WTC11 (cell line): ENCODE measurements around the gene TNS3. TPM values are rescaled to one million over a fixed set of nuclear protein-coding genes. Genes with fewer than 3 reads are reported as not detected.

Experiments used
- ATAC-seq: fragments of 200-7000 bp; cut with Tn5 transposase; 2 replicates; pipeline ENCODE4 v1.10.0; 2021; ENCODE audit warnings: mild to moderate bottlenecking, moderate library complexity
- CTCF ChIA-PET: fragments of 300-600 bp; sonication (Branson Sonifier 250); formaldehyde crosslinking; loops from one replicate; lab custom pipeline; 2021; ENCODE audit warnings: antibody characterized with exemption; lab: Charles Lee
- POLR2A ChIA-PET: fragments of 350-600 bp; sonication (Branson Sonifier 250); formaldehyde crosslinking; loops from one replicate; lab custom pipeline; 2021; ENCODE audit warnings: antibody characterized with exemption; lab: Charles Lee
- DNase-seq: peaks from one replicate; pipeline ENCODE4 v3.0.0; 2021; ENCODE audit warnings: low spot score
- H3K27ac Mint-ChIP-seq: 2 replicates; pipeline ENCODE4 v1.8.0; 2021; ENCODE audit warnings: mixed read lengths
- H3K27me3 Mint-ChIP-seq: 2 replicates; pipeline ENCODE4 v1.8.0; 2021; ENCODE audit warnings: low read depth, mild to moderate bottlenecking, moderate library complexity, mixed read lengths
- H3K36me3 Mint-ChIP-seq: 2 replicates; pipeline ENCODE4 v1.8.0; 2021; ENCODE audit warnings: mixed read lengths
- H3K4me1 Mint-ChIP-seq: 2 replicates; pipeline ENCODE4 v1.8.0; 2022; ENCODE audit warnings: mixed read lengths
- H3K4me3 Mint-ChIP-seq: 2 replicates; pipeline ENCODE4 v1.8.0; 2021; ENCODE audit warnings: mild to moderate bottlenecking, moderate library complexity, mixed read lengths
- H3K9me3 Mint-ChIP-seq: 2 replicates; pipeline ENCODE4 v1.8.0; 2021; ENCODE audit warnings: mixed read lengths
- CREB1 ChIP-seq: sonication (generic); formaldehyde crosslinking; IDR thresholded peaks from 2 replicates; pipeline ENCODE4 v1.8.0; 2023; ENCODE audit warnings: mild to moderate bottlenecking, missing genetic modification reagents
- E2F4 ChIP-seq: sonication (generic); formaldehyde crosslinking; IDR thresholded peaks from 2 replicates; pipeline ENCODE4 v1.8.1; 2022; ENCODE audit warnings: low read depth, mild to moderate bottlenecking, moderate library complexity, missing genetic modification reagents, borderline replicate concordance
- GABPB1 ChIP-seq: sonication (generic); formaldehyde crosslinking; IDR thresholded peaks from 2 replicates; pipeline ENCODE4 v1.8.1; 2023; ENCODE audit warnings: mild to moderate bottlenecking, missing genetic modification reagents
- KAT7 ChIP-seq: sonication (generic); formaldehyde crosslinking; IDR thresholded peaks from 2 replicates; pipeline ENCODE4 v1.8.1; 2023; ENCODE audit warnings: missing genetic modification reagents, mild to moderate bottlenecking, borderline replicate concordance
- NFATC4 ChIP-seq: fragments of 250-450 bp; sonication (Bioruptor Pico); IDR thresholded peaks from 2 replicates; pipeline ENCODE4 v1.9.0; 2021; ENCODE audit warnings: mild to moderate bottlenecking
- NFE2L1 ChIP-seq: sonication (generic); formaldehyde crosslinking; IDR thresholded peaks from 2 replicates; pipeline ENCODE4 v1.8.1; 2023; ENCODE audit warnings: missing genetic modification reagents
- NR1H2 ChIP-seq: sonication (generic); formaldehyde crosslinking; IDR thresholded peaks from 2 replicates; pipeline ENCODE4 v1.9.0; 2021; ENCODE audit warnings: mild to moderate bottlenecking, moderate library complexity, missing genetic modification reagents
- NR3C1 ChIP-seq: sonication (generic); formaldehyde crosslinking; conservative IDR thresholded peaks from 2 replicates; pipeline ENCODE4 v1.8.1; 2023; ENCODE audit warnings: low read depth, mild to moderate bottlenecking, missing genetic modification reagents
- PREB ChIP-seq: sonication (generic); formaldehyde crosslinking; IDR thresholded peaks from 2 replicates; pipeline ENCODE4 v1.8.1; 2022; ENCODE audit warnings: mild to moderate bottlenecking, missing genetic modification reagents, moderate library complexity, borderline replicate concordance
- TEAD4 ChIP-seq: sonication (generic); formaldehyde crosslinking; IDR thresholded peaks from 2 replicates; pipeline ENCODE4 v1.8.0; 2022; ENCODE audit warnings: mild to moderate bottlenecking, missing genetic modification reagents
- ZNF121 ChIP-seq: sonication (generic); formaldehyde crosslinking; IDR thresholded peaks from 2 replicates; pipeline ENCODE4 v1.8.0; 2023; ENCODE audit warnings: missing genetic modification reagents
- ZNF219 ChIP-seq: sonication (generic); formaldehyde crosslinking; IDR thresholded peaks from 2 replicates; pipeline ENCODE4 v1.8.0; 2023; ENCODE audit warnings: missing genetic modification reagents, mild to moderate bottlenecking, borderline replicate concordance
- ZNF671 ChIP-seq: fragments of 250-450 bp; sonication (Bioruptor Pico); IDR thresholded peaks from 2 replicates; pipeline ENCODE4 v1.8.0; 2021; ENCODE audit warnings: mild to moderate bottlenecking
- total RNA-seq: library from RNA; stranded (reverse); gene quantifications from 3 replicates; pipeline ENCODE4 v1.2.3, GENCODE V29; 2021
- TF ChIP-seq, protein P1 (sequence below): sonication (generic); formaldehyde crosslinking; IDR thresholded peaks from 2 replicates; pipeline ENCODE4 v1.8.0; 2022; ENCODE audit warnings: missing genetic modification reagents

TNS3 gene
- total RNA-seq, 1 experiment from 2014 or later: 37.7 TPM

DNA sequence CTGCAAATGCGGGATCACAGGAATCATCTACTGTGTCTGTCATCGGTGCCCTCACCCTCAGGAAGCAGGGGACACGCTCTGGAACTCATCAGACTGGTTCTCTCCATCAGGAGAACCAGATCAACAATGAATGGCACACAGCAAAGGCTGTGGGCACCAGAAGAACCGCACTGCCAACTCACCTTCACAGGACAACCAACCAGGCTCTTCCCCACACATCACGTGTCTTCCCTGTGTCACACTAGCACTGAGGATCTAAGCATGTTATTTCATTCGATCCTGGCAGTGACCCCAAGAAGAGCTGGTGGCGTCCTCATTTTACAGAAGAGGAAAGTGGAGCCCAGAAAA is 106.1 kb downstream of the TNS3 start (continued):
- TF ChIP-seq NR3C1 (CRISPR knock-in tag): no peak
- TF ChIP-seq, all 79 proteins: peak for 0

- H3K4me1 Mint-ChIP-seq: peaks cover 46% of the 10 kb centered on the region
- H3K36me3 Mint-ChIP-seq: no peaks in the 10 kb centered on the region
- ATAC-seq (peak; percentile 56), DNase-seq (peak; percentile 56)
- no peak overlapping the region for H3K27ac Mint-ChIP-seq
- H3K9me3 Mint-ChIP-seq: no peaks in the 10 kb centered on the region
- H3K4me3 Mint-ChIP-seq: no peak overlapping the region
- ChIA-PET CTCF (interaction anchor here (1.0 kb wide), 1 partner anchor 209 kb away, joined by 8 read pairs; no protein-coding TSS in a partner anchor), POLR2A (no interaction called here)
- TF ChIP-seq ZNF121 (peak; percentile 45; the same call in 1 of the 2 replicates), E2F4 (CRISPR knock-in tag) (no peak), ZNF671 (no peak), NR1H2 (CRISPR knock-in tag) (no peak), TEAD4 (no peak), NFATC4 (CRISPR knock-in tag) (no peak), PREB (CRISPR knock-in tag) (no peak), GABPB1 (CRISPR knock-in tag) (peak; percentile 71; the same call in 1 of the 2 replicates), CREB1 (CRISPR knock-in tag) (no peak), ZNF219 (CRISPR knock-in tag) (no peak)
- TF ChIP-seq, protein P1, sequence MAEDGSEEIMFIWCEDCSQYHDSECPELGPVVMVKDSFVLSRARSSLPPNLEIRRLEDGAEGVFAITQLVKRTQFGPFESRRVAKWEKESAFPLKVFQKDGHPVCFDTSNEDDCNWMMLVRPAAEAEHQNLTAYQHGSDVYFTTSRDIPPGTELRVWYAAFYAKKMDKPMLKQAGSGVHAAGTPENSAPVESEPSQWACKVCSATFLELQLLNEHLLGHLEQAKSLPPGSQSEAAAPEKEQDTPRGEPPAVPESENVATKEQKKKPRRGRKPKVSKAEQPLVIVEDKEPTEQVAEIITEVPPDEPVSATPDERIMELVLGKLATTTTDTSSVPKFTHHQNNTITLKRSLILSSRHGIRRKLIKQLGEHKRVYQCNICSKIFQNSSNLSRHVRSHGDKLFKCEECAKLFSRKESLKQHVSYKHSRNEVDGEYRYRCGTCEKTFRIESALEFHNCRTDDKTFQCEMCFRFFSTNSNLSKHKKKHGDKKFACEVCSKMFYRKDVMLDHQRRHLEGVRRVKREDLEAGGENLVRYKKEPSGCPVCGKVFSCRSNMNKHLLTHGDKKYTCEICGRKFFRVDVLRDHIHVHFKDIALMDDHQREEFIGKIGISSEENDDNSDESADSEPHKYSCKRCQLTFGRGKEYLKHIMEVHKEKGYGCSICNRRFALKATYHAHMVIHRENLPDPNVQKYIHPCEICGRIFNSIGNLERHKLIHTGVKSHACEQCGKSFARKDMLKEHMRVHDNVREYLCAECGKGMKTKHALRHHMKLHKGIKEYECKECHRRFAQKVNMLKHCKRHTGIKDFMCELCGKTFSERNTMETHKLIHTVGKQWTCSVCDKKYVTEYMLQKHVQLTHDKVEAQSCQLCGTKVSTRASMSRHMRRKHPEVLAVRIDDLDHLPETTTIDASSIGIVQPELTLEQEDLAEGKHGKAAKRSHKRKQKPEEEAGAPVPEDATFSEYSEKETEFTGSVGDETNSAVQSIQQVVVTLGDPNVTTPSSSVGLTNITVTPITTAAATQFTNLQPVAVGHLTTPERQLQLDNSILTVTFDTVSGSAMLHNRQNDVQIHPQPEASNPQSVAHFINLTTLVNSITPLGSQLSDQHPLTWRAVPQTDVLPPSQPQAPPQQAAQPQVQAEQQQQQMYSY (CRISPR knock-in tag): no peak
- peaks cover 51% of the 10 kb centered on the region for H3K27me3 Mint-ChIP-seq
Measured at GRCh38 chr7:47474937-47475879, 106.7 kb downstream of the TNS3 start.

- peaks cover 43% of the 10 kb centered on the region for H3K4me1 Mint-ChIP-seq
- H3K36me3 Mint-ChIP-seq: no peaks in the 10 kb centered on the region
- CTCF ChIA-PET: interaction anchor here (1.0 kb wide), 1 partner anchor 208 kb away, joined by 8 read pairs; no protein-coding TSS in a partner anchor
- H3K9me3 Mint-ChIP-seq: no peaks in the 10 kb centered on the region
- no peak overlapping the region for H3K27ac Mint-ChIP-seq
- POLR2A ChIA-PET: no interaction called here
- TF ChIP-seq NFE2L1 (CRISPR knock-in tag) (peak; percentile 50), KAT7 (CRISPR knock-in tag) (no peak)
- no peak overlapping the region for H3K4me3 Mint-ChIP-seq
- peaks cover 43% of the 10 kb centered on the region for H3K27me3 Mint-ChIP-seq
- DNase-seq: no peak
- no peak for ATAC-seq
Measured at GRCh38 chr7:47474211-47474936, 107.5 kb downstream of the TNS3 start.
